GM12892 (cell line): ENCODE results near the gene CCDC60.

ENCODE experiments used
- POLR2A ChIP-seq: IDR thresholded peaks from 2 replicates; pipeline ENCODE4 v1.6.1; 2011; ENCODE audit warnings: low read depth, low read length, control low read depth
- POLR2AphosphoS5 ChIP-seq: IDR thresholded peaks from 2 replicates; pipeline ENCODE4 v1.6.1; 2011; ENCODE audit warnings: low read depth, low read length, control low read depth

DNA sequence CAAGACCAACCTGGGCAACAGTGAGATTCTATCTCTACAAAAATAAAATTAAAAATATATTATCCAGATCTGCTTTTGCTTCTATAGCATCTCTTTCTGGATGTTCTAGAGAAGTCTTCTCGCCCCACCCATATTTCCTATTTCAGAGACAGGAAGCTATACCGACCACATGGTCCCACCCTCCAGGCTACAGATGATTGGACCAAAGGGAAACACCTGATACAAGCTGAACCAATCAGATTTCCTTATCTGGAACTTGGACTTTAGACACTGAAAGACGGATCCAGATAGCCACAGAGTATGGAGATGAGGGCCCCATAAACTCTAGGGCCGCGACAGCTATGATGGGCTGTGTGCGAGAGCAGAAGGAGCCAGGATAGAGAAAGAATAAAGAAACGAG lies 48.7 kb downstream of the CCDC60 start:
- TF ChIP-seq POLR2A (no peak), POLR2AphosphoS5 (no peak)
